ENCODE measurements around the gene C15orf39.

C15orf39 gene

GRCh38 chr15:75172284-75172820 is 29.3 kb upstream of the C15orf39 start:
- DNase-seq (ENCODE audit: low read depth), result no peak

- no peak for DNase-seq (ENCODE audit: low read depth)
Observed at GRCh38 chr15:75174102-75174501, 27.6 kb upstream of the C15orf39 start.

GRCh38 chr15:75174729-75175128 is 27.0 kb upstream of the C15orf39 start:
- no peak for DNase-seq (ENCODE audit: low read depth)

- no peak for DNase-seq (ENCODE audit: low read depth)
Observed at GRCh38 chr15:75176396-75176761, 25.3 kb upstream of the C15orf39 start.

- no peak for DNase-seq (ENCODE audit: low read depth)
Observed at GRCh38 chr15:75177360-75178071, 24.2 kb upstream of the C15orf39 start.

GRCh38 chr15:75178171-75178937 is 23.3 kb upstream of the C15orf39 start:
- no peak for DNase-seq (ENCODE audit: low read depth)

- DNase-seq (ENCODE audit: low read depth), result no peak
Observed at GRCh38 chr15:75178938-75179745, 22.5 kb upstream of the C15orf39 start.

GRCh38 chr15:75179746-75180140 is 21.9 kb upstream of the C15orf39 start:
- no peak for DNase-seq (ENCODE audit: low read depth)

GRCh38 chr15:75181780-75182179 is 19.9 kb upstream of the C15orf39 start:
- no peak for DNase-seq (ENCODE audit: low read depth)

- DNase-seq (ENCODE audit: low read depth), result no peak
Observed at GRCh38 chr15:75182187-75183131, 19.2 kb upstream of the C15orf39 start.

GRCh38 chr15:75185271-75186029 is 16.2 kb upstream of the C15orf39 start:
- DNase-seq (ENCODE audit: low read depth), result no peak

GRCh38 chr15:75186044-75186443 is 15.6 kb upstream of the C15orf39 start:
- DNase-seq (ENCODE audit: low read depth), result no peak

GRCh38 chr15:75188499-75188898 is 13.2 kb upstream of the C15orf39 start:
- DNase-seq (ENCODE audit: low read depth), result no peak

GRCh38 chr15:75191235-75191634 is 10.4 kb upstream of the C15orf39 start:
- DNase-seq (ENCODE audit: low read depth), result no peak

GRCh38 chr15:75192307-75192706 is 9.4 kb upstream of the C15orf39 start:
- no peak for DNase-seq (ENCODE audit: low read depth)

- no peak for DNase-seq (ENCODE audit: low read depth)
Observed at GRCh38 chr15:75193272-75193671, 8.4 kb upstream of the C15orf39 start.

- DNase-seq (ENCODE audit: low read depth), result no peak
Observed at GRCh38 chr15:75193976-75194375, 7.7 kb upstream of the C15orf39 start.

- DNase-seq (ENCODE audit: low read depth), result no peak
Observed at GRCh38 chr15:75194397-75194796, 7.3 kb upstream of the C15orf39 start.

- no peak for DNase-seq (ENCODE audit: low read depth)
Observed at GRCh38 chr15:75195122-75195765, 6.4 kb upstream of the C15orf39 start.

GRCh38 chr15:75195766-75196241 is 5.9 kb upstream of the C15orf39 start:
- no peak for DNase-seq (ENCODE audit: low read depth)
